ENCODE data around the gene C11orf42.

C11orf42 gene

GRCh38 chr11:6260207-6260726 lies 54.9 kb downstream of the C11orf42 start:
- DNase-seq: no peak

All from bone marrow (tissue), 2 donors.